ENCODE data around the gene HRH1.
"Not testable (repeated sequence)": the region's sequence is repeated elsewhere in the genome, so short reads cannot be mapped to it uniquely, and the experiment has no call there.

The HRH1 gene

DNA sequence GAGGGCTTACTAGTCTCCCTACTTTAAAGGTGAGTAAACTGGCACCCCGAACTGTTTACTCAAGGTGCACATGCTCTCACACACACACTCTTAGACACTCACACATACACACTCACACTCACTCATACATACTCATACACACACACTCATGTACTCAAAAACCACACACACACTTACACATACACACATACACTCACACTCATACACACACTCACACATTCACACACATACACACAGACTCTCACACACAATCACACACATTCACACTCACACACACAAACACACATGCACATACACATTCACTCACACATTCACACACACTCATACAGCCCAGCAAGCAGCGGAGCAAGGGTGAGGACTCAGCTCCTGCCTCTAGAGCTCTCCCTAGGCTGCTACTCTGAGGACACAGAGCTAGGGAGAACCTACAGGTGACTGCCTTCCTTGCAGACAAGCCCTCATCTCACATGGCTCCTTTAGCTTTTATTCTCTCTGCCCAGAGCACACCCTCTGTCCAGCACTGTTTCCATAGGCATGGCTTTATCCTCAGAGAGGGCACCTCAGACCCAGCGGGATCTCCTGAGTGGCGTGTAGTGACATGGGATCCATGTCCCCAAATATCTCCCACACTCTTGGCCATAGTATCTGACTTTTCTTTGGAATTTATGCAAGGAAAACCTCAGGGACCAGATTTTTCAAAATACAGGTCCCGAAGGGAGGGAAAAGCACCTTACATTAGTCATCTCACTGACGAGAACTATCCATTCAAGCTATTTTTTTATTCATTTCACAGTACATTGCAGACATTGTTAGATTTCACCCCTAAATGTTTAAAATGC, 91.8 kb downstream of the HRH1 start:
- no peak for DNase-seq

DNA sequence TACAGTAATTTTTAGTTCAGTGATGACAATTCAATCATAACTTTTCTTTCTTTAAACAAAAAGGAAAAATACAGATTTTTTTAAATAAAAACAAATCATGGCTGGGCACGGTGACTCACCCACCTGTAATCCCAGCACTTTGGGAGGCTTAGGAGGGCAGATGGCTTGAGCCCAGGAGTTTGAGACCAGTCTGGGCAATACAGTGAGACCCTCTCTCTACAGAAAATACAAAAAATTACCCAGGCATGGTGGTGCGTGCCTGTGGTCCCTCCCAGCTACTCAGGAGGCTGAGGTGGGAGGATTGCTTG, 92.3 kb downstream of the HRH1 start:
- DNase-seq, result no peak

DNA sequence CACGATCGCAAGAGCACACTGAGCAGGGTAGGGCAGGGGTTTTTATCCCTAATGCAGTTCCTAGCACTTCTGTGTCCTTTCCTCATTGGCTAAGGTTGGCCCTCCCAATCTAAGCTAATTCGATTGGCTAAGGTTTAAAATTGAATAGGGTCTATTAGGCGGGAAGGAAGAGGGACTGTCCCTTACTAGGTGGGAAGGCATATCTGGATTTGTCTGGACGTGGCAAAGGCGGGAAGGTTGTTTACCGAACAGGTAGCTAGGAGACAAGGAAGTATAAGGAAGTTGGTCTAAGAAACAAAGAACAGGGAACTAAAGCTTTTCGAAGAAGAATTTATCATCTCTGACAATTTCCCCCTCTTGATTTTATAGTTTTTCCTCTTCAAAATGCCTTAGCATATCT, 93.1 kb downstream of the HRH1 start:
- no peak for DNase-seq

- no peak for DNase-seq
Observed at GRCh38 chr3:11248596-11248995, 94.3 kb downstream of the HRH1 start.

DNA sequence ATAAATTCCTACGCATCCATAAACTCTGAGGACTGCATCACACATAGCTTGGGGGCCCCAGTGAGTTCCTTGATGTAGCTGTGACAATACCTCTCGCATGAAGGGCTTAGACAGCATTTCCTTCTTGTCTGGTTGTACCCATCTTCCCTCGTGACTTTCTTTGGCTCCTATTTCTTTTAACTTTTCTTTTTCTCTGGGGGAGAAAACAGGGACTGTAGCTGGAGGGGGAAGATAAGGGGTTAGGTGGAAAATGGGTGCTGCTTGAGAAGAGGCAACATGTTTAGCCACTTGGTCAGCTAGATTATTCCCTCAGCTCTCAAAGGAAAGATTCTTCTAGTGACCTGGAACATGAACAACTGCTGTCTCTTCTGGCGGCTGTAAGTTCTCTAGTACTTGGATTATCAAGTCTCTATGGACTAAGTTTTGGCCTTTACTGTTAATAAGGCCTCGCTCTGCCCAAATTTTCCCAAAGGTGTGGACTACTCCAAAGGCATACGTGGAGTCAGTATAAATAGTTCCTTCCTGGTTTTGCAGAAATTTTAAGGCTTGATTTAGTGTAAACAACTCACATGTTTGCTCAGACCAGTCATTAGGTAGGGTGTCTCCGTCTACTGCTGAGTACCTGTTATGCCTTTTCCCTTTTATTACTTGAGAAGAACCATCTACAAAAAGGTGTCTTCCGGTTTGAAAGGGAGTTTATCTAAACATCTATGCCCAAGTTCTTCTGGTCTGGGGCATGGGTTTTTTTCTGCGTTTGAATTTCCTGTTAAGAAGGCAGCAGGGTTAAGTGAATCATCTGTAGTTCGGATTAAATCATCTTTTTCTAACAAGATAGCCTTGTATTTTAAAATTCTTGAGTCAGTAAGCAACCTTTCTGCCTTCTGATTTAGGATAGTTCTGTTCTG, 96.9 kb downstream of the HRH1 start:
- DNase-seq, result no peak

- no peak for DNase-seq
Observed at GRCh38 chr3:11251807-11252176, 97.5 kb downstream of the HRH1 start.

GRCh38 chr3:11254876-11255275, 100.6 kb downstream of the HRH1 start:
- no peak for DNase-seq

GRCh38 chr3:11255537-11255936, 101.2 kb downstream of the HRH1 start:
- not testable (repeated sequence) for DNase-seq

- no peak for DNase-seq
Observed at GRCh38 chr3:11258958-11259357, 104.7 kb downstream of the HRH1 start.

GRCh38 chr3:11260460-11260859, 106.2 kb downstream of the HRH1 start:
- no peak for DNase-seq

- no peak for DNase-seq
Observed at GRCh38 chr3:11269007-11269406, 114.7 kb downstream of the HRH1 start.

DNA sequence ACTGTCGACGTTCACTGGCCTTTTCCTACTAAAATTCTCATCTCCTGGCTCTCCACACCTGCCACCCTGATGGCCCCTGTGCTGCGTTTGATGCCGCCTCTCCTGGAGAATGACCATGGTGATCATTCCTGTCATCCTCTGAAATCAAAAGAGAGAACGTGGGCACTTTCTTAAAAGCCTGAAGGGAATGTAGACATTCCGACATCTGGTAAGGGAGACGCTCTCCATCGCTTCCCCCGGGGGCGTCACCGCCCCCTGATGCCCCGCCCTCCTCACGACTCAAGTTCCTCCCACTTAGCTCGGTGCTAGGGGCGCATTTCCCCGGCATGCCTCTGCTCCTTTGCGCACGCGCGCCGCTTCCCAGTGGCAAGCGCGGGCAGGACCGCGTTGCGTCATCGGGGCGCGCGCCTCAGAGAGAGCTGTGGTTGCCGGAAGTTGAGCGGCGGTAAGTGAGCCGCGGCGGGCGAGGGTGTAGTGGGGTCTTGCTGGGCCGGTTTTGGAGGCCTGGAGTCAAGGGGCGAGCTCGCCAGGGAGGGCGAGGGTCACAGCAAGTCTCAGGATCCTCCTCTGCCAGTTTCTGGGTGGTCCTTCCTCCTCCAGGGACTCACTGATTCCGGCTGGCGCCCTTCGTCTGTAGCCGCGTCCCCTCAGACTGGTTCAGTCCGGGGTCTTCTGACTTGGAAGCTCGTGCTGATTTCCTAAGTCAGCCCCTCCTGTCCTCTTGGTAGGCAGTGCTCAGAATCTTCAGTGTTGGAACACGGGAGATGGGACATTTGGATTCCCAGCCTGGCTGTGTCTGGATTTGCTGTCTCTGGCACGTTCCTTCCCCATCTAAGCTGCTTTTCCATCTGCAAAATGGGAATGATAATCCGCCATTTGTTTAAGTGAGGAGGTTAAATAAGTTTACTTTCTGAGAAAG, 118.0 kb downstream of the HRH1 start, which contains the start of gene ATG7:
Gene ATG7 (plus strand): TSS at position 412 of the 919 bp plus-strand sequence. CDS start 26,299 bp downstream, outside the sequence.
- peak; percentile 83 for DNase-seq

DNA sequence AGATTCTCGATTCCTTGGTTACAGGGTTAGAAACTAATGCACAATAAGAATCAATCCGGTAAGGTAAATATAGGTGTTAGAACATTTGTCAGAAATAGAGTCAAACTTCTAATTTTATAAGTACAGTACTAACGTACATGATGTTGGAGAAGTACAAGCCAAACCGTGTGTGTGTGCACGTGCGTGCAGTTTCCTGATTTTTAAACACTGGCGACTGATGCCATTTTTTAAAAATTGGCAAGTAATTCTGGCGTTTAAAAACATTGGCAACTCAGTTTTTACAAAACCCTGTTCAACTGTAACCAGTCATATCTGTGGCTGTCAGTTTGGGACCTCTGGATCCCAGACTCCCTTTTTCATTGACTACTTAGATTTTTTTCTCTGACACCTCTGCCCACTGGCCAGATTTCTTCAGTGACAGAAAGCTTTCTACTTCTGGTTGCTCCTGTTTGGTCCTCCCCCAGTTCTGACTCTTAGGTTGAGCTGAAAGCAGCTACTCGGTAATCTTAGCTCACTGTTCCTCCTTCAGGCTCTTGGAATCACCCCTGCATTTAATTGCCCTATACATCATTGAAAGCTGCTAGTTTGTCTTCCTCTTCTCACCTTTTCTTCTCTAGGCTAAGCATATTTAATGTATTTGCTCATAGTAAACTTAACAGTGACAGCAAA, 118.7 kb downstream of the HRH1 start:
- DNase-seq, result no peak

- no peak for DNase-seq
Observed at GRCh38 chr3:11273891-11274291, 119.6 kb downstream of the HRH1 start.

GRCh38 chr3:11274566-11275142, 120.4 kb downstream of the HRH1 start:
- DNase-seq, result no peak

GRCh38 chr3:11275926-11276325, 121.6 kb downstream of the HRH1 start:
- DNase-seq, result no peak

- no peak for DNase-seq
Observed at GRCh38 chr3:11276901-11277300, 122.6 kb downstream of the HRH1 start.

DNA sequence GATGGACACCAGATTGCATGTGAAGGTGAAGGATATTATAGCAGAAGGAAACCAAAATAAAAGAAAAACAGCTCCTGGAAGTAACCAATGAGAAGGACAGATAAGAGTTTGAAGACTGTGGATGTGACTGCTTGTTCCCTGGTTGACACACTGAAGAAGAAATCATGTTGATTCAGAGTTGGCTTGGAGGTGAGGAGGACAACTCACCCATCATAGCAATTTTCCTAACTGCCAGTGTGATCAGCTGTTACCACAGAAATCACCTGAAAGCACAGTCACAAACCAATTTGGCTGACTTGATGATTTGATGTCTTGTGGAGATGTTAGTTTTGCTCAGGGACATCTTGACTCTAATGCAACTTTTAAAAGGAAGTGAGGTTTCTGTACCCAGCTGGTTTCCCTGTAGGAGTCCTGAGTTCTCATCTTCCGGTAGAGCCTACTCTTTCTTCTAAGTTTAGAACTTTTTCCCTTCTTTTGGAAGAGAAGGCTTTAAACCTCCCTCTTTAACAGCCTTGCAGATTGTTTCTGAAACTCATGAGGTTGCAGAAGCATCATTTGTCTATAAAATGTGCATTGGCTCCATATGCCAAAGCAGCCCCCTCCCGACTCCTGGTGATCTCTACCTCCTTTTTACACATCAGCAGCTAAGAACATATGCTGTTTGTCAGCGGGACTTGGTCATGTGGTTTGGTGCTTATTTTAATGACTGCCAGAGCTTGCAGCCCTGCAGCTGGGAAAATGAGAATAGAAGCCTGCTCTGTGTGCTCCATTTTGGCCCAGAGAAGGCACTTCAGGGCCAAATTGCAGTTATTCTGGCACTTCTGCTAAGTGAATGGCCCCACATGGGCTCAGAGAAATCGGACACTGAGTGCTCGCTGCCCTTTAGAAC, 128.2 kb downstream of the HRH1 start:
- DNase-seq, result peak; percentile 44

- no peak for DNase-seq
Observed at GRCh38 chr3:11283139-11283475, 128.8 kb downstream of the HRH1 start.

- no peak for DNase-seq
Observed at GRCh38 chr3:11284011-11284410, 129.7 kb downstream of the HRH1 start.

DNA sequence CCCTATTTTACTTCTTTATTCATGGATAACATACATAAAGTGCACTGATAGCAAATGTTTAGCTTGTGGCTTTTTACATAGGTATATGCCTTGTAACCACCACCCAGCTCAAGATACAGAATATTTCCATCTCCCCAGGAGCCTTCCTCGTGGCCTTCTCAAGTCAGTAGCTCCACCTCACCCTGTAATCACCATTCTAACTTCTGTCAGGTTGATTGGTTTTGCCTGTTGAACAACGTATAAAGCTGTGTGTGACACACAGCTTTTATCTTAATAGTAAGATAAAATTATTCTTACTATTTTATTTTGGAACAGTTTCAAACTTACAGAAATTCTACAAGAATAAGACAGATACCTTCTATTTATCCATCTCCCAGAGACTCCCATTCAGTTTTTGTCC, 131.2 kb downstream of the HRH1 start:
- DNase-seq, result no peak

Data from NCI-H2171 (cell line).